H1 (cell line): ENCODE data around the gene HPRT1.

Experiments
- EZH2 ChIP-seq: fragments of 200-600 bp; sonication (generic); IDR thresholded peaks from 2 replicates; pipeline ENCODE4 v1.7.1; 2012; ENCODE audit warnings: low read depth, mild to moderate bottlenecking, moderate library complexity, low read length, inconsistent platforms; ENCODE audit not compliant: severe bottlenecking
- TF ChIP-seq, protein P1 (sequence below): IDR thresholded peaks from 2 replicates; pipeline ENCODE4 v1.6.1; 2012; ENCODE audit warnings: inconsistent platforms

GRCh38 chrX:134435894-134436293 is 24.1 kb upstream of the HPRT1 start:
- TF ChIP-seq, protein P1, sequence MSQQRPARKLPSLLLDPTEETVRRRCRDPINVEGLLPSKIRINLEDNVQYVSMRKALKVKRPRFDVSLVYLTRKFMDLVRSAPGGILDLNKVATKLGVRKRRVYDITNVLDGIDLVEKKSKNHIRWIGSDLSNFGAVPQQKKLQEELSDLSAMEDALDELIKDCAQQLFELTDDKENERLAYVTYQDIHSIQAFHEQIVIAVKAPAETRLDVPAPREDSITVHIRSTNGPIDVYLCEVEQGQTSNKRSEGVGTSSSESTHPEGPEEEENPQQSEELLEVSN, result no peak
- no peak for TF ChIP-seq EZH2
